HG03175 (cell line): Measurements from ENCODE around the gene PBXIP1.
"Not testable (repeated sequence)": the region's sequence is repeated elsewhere in the genome, so short reads cannot be mapped to it uniquely, and the experiment has no call there.

ENCODE experiments used
- ATAC-seq: cut with Tn5 transposase; IDR thresholded peaks from one replicate; pipeline ENCODE4 v1.9.1; 2021; ENCODE audit warnings: mild to moderate bottlenecking, moderate library complexity; ENCODE audit not compliant: unreplicated experiment

PBXIP1 gene

DNA sequence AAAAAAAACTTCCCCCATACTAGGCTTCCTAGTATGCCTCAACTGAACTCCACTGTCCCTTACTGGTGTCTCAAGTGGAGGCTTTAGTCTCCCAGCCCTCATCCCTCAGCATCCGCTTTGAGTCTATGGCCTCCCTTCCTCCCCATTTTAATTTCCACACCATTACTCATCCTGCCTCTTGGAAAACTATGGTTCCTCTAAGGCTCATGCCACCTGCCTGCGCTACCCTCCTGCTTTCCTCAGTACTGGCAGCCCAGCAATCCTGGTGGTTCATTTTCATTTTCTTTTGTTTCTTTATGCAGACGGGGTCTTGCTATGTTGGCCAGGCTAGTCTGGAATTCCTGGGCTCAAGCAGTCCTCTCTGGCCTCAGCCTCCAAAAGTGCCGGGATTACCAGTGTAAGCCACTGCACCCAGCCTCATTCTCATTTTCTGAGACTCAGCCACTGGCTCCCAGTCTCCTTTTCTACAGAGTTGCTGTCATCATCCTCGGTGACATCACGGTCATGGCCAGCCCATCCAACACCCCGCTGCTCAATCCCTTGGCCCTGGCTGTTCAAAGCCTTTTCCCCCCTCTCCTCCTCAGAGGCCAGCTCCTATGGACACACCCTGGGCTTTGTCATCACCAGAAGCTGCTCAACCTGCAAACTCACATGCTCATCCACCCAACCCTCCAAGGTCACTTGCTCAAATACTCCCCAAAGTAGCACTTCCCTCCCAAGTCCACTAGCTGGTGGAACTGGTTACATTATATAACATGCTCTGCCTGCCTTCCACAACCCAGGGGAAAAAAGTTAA, 17.1 kb downstream of the PBXIP1 start:
- ATAC-seq, result no peak

GRCh38 chr1:154937988-154938386, 17.9 kb downstream of the PBXIP1 start:
- ATAC-seq, result no peak

DNA sequence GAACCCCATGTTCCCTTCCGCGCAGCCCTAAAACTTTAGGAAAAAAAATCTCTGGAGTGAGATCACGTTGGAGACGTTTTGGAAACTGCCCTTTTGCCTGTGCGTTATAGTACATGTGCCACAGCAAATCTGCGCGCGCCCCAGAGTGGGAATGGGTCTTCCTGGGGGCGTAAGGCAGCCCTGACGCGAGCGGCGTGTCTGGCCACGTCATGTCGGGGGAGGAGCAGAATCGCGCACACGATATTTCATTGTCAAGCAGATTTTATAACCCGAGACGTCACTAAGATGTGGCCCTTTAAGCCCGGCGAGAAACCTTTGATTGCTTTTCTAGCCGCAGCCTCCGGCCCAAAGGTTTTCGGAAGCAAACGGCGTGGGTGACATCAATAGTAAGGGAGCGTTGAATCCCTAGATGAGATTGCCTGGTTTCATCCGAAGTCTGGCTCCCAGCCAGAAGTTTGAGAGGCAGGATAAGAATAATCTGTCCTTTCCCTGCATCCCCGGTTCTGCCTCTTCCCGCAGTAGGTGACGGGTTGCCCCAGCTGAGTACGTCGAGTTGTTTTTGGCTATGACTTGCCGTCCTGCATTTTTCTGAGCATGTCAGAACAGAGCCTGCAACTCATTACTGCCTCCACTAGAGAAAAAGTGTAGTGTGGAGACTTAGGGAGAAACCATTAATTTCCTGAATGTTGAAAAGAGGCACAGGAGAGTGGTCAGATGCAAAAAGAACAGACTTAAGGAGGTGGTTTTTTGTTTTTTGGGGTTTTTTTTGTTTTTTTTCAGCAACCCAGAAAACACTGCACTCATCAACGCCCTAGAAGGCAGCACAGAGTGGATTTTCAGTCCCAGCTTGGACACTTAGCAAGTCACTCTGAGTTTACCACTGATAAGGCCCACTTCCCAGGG, 18.6 kb downstream of the PBXIP1 start:
- peak; percentile 65 for ATAC-seq

DNA sequence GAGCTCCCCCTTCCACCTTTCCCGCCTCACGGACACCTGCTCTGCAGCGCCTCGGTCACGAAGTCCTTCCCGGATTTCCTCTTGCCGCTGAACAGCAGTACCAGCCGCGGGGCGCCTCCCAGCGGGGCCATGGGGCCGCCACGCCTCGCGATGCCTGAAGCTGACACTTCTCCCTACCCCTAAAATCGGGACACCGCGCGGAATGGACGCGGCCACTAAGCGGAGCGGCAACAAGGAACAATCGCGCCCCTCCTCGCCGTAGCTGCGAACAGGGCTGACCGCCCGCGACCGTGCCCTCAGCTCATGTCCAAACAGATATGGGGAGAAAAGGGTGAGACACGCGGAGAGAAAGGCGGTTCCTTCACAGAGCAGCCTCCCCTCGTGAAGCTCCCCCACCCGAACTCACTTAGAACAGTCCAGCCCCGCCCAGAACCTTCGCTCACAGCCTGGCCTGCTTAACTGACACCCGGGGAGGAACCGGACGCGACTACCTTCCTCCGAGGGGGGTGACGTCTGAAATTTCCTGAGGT, 19.3 kb downstream of the PBXIP1 start, which contains the start of gene PMVK:
TSS of gene PMVK (minus strand) at position 165 of the 530 bp plus-strand sequence. CDS start at position 131, 34 bp downstream.
- peak; percentile 82 for ATAC-seq

DNA sequence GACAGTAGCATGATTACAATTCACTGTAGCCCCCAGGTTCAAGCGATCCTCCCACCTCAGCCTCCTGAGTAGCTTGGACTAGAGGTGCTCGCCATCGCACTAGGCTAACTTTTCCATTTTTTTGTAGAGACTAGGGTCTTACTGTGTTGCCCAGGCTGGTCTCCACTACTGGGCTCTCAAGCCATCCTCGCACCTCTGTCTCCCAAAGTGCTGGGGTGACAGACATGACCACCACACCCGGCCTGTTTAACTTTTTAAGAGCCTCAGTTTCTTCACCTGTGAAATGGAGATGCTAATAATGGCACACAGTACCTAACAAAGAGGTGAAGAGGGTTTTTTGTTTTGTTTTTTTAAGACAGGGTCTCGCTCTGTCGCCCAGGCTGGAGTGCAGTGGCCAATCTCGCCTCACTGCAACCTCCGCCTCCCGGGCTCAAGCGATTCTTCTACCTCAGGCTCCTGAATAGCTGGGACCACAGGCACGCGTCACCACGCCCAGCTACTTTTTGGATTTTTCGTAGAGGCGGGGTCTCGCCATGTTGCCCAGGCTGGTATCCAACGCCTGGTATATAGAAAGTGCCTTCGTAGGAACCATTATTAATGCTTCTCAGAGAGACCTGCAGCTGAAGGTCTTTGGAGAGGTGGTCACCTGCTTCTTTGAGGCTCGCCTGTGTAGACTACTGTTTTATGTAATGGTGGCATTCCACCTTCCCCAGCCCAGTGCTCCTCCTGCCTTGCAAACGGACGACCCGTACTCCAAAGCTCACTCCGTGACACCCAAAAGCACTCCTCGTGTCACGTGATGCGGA, 19.9 kb downstream of the PBXIP1 start:
- ATAC-seq, result no peak

- no peak for ATAC-seq
Measured at GRCh38 chr1:154934358-154934948, 21.4 kb downstream of the PBXIP1 start.

- ATAC-seq, result no peak
Measured at GRCh38 chr1:154931940-154932487, 23.9 kb downstream of the PBXIP1 start.

DNA sequence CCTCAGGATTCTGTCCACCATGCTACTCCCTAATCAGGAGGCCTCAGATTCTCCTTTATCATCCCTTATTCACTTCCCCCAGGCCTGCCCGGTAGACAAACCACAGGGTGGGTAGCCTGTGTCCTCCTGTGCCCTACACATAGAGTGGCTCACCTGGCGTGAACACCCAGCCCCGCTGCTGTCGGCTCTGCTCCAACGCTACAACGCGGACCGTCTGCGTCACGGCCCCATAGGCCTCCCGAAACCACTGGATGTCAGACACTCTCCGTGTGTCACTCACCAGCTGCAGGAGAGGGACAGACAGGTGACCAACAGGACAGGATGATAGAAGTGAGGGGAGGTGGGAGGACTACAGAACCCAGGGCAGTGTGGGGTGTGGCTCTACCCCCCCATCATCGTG, 29.7 kb downstream of the PBXIP1 start:
- no peak for ATAC-seq

- no peak for ATAC-seq
Measured at GRCh38 chr1:154925335-154926170, 30.3 kb downstream of the PBXIP1 start.

- no peak for ATAC-seq
Measured at GRCh38 chr1:154923695-154924094, 32.2 kb downstream of the PBXIP1 start.

DNA sequence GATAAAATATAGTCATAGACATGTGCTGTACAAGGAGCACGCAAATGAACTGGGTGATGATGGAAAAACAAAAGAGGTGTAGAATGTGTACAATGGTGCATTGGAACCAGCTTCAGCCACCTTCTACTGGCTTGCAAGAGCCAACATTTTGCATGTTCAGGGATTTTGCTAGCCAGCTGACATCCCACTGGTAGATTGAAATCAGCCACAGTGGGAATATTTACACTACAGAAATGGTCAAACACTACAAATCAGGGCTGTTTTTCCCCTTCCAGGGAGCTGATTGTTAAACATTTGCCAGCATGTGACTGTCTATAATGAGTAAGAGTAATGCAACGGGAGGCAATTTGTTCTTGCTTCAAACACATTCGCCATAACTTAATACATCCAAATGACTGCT, 42.6 kb downstream of the PBXIP1 start:
- ATAC-seq, result no peak

DNA sequence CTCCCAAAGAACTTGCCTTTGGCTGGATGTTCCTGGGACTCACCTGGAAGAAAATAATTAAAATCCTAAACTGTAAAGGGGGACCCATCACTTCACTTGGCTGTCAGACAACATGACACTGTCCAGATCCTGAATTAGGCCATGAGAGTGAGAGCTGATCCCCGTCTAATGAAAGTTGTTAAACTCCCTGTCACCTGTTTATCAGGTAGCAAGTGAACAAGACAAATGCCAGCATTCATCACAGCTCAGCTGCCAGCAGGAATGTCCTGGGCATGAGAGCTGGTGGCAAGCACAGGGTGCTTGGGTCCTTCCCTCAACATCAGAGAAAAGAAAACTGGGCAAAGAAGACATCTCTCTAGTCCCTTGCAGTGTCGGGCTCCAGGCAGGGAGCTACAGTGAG, 43.1 kb downstream of the PBXIP1 start:
- ATAC-seq, result no peak

DNA sequence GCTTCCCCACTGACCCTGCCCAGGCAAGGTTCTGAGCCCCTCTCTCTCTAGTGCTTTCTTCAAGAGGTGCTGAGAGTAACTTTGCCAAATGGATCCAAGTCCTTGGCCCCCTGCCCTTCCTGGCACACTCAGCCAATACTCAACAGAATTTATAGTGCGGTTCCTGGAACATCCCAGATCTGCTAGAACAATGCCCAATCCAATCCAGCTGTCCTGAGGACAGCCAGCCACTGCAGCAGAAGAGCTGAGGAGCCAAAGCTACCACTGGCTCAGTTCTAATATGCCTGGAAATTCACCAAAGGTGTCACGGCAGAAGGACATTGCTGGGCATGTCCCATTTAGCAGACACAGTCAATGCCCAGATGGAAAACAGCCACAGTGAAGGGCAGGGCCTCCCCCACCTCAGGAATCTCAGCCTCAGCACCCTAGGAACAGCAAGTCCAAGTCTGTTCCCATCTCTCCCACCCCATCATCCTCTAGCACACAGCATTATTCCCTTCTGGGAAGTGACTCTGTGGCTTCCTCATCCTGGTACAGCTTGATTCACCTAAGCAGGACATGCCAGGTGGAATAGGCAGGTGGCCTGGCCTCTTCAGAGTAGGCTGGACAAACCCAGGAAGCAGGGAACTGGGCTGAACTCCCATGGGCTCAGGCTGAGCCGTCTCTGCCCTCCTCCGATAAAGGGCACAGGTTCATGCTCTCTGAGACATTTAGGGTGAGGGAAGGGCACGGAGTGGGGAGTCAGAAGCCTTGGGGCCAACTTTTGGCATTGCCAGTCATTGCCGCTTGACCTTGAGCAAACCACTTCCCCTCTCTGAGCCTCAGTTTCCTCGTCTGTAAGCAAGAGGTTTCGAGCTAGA, 44.0 kb downstream of the PBXIP1 start:
- ATAC-seq, result no peak

DNA sequence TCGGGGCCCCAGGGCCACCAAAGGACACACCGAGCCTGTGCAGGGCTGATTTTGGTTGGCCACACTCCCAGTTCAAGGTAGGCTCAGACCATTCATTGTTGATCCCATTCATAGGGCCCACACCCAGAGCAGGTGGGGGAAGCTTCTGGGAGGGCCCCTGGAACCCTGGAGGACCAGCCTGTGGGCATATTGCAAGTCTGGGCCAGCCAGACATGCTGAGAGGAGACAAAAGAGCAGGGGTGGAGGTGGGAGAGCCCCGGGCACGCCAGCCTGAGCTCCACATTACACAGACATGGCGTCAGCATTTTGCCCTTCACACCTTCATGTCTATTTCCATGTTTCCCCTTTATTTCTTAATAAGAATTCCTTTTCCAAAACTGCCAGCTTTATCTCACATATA, 45.0 kb downstream of the PBXIP1 start:
- ATAC-seq, result no peak

DNA sequence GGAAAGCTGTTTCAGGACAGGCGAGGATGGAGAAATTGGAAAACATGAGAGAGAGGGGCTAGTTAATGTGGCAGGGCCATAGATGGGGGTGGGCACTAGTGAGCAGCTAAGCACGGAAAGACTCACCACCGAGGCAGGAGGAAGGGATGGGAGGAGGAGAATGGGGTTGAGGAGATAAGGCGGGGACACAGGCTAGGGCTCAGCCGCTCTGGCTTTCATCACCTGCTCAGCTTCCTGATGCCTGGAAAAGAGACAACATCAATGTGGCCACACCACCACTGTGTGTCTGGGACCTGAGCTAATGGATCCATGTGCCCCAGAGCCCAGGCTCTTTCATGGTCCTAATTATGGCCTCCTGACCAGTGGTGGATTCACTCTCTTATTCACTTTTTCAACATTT, 47.0 kb downstream of the PBXIP1 start:
- ATAC-seq, result no peak

GRCh38 chr1:154908129-154908528, 47.8 kb downstream of the PBXIP1 start:
- ATAC-seq, result not testable (repeated sequence)

- ATAC-seq, result no peak
Measured at GRCh38 chr1:154906621-154907081, 49.2 kb downstream of the PBXIP1 start.

GRCh38 chr1:154902938-154903566, 52.8 kb downstream of the PBXIP1 start:
- ATAC-seq, result no peak
